Measurements from ENCODE around the gene CTXN2. TPM values are rescaled to one million over a fixed set of nuclear protein-coding genes. Genes with fewer than 3 reads are reported as not detected.

Gene CTXN2
- total and polyA plus RNA-seq, 9 of the 15 experiments (the other 6 are each of a cell fraction or from before 2014, with no cell fraction given) = not detected

DNA sequence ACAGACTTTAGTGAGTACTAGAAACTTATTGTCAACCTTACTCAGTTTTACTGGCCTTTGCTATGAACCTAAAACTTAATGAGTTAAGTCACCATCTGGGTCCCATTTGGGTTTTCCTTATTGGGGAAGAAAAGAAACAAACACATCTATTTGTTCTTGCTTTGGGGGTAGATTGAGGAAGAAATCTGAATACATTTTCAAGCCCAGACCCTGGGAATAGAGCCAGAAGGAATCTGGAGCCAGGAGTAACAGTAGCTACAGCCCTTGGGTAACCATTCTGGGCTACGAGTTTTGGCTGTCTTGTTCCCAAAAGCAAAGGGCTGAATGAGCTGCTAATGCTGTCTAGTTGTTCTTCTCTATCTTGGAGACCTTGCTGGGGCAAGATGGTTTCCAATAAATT lies 31.2 kb downstream of the CTXN2 start:
- no TSS peak for BruUV-seq (replicated peaks)
- ChIA-PET CTCF (ENCODE audit: low intra/inter-chr PET ratio) (no interaction called here), POLR2A (no interaction called here)
- intact Hi-C loops (cut with micrococcal nuclease) (no loop called here), in situ Hi-C loops (cut with MboI) (no loop called here)
- no peaks in the 10 kb centered on the region for H3K9me1 ChIP-seq (ENCODE audit: control insufficient read depth, insufficient read depth, low read length)
- H3K9me3 ChIP-seq (replicated peaks; ENCODE audit: control insufficient read depth, insufficient read depth, low read depth, low read length) = no peaks in the 10 kb centered on the region
- no peak overlapping the region for H2AFZ ChIP-seq (ENCODE audit: low read depth, low read length)
- H3K4me3 ChIP-seq = no peak overlapping the region
- WGBS (ENCODE audit: insufficient coverage, low coverage, missing lambda C conversion rate) = 0% methylated on average over 1 of the region's 1 CpG
- no peak for FAIRE-seq
- no peak overlapping the region for H3K27ac ChIP-seq (ENCODE audit: extremely low read depth, low read depth, low read length)
- H3K4me1 ChIP-seq (replicated peaks in 1 of 2; ENCODE audit: control insufficient read depth in 2 of 2, insufficient read depth in 2 of 2, low read length in 2 of 2) = no peaks in the 10 kb centered on the region
- no peak for ATAC-seq
- TF ChIP-seq, protein P1, sequence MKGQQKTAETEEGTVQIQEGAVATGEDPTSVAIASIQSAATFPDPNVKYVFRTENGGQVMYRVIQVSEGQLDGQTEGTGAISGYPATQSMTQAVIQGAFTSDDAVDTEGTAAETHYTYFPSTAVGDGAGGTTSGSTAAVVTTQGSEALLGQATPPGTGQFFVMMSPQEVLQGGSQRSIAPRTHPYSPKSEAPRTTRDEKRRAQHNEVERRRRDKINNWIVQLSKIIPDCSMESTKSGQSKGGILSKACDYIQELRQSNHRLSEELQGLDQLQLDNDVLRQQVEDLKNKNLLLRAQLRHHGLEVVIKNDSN (CRISPR knock-in tag; IDR thresholded peaks at IDR 0.05) = no peak
- no peak for TF ChIP-seq TCF3 (CRISPR knock-in tag; IDR thresholded peaks at IDR 0.05)
- no peak for TF ChIP-seq PHF8 (IDR thresholded peaks at IDR 0.05; ENCODE audit: borderline replicate concordance, low read length)
- TF ChIP-seq, protein P2, sequence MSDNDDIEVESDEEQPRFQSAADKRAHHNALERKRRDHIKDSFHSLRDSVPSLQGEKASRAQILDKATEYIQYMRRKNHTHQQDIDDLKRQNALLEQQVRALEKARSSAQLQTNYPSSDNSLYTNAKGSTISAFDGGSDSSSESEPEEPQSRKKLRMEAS (CRISPR knock-in tag; IDR thresholded peaks at IDR 0.05) = no peak
- TF ChIP-seq DPF2 (IDR thresholded peaks at IDR 0.05) = no peak
- TF ChIP-seq TAL1 (IDR thresholded peaks at IDR 0.05) = no peak
- no peak for TF ChIP-seq ZNF134 (CRISPR knock-in tag; conservative IDR thresholded peaks at IDR 0.05)
- TF ChIP-seq ARID3B (CRISPR knock-in tag; IDR thresholded peaks at IDR 0.05; ENCODE audit: borderline replicate concordance) = no peak
- no peak overlapping the region for H3K9ac ChIP-seq (ENCODE audit: insufficient read depth in 1 of 2, low read depth in 2 of 2, low read length in 2 of 2)
- no peaks in the 10 kb centered on the region for H4K20me1 ChIP-seq (replicated peaks; ENCODE audit: control insufficient read depth, insufficient read depth, low read length)
- H3K36me3 ChIP-seq (ENCODE audit: control insufficient read depth, insufficient read depth, low read length) = no peaks in the 10 kb centered on the region
- no peaks in the 10 kb centered on the region for H3K79me2 ChIP-seq (ENCODE audit: control insufficient read depth, insufficient read depth, low read length)
- H3K4me2 ChIP-seq (ENCODE audit: insufficient read depth, low read length) = no peak overlapping the region
- no peak for DNase-seq (ENCODE audit: extremely low read depth in 1 of 4, low spot score in 3 of 4)
- no peaks in the 10 kb centered on the region for H3K27me3 ChIP-seq (ENCODE audit: control insufficient read depth in 2 of 2, insufficient read depth in 2 of 2, low read length in 2 of 2)

All from K562 (cell line).